Peyer's patch (tissue), 4 donors: ENCODE results near the gene PROM1.

Experiments used
- POLR2A ChIP-seq, 2 donors: fragments of 450-650 bp; IDR thresholded peaks; one replicate each; pipeline ENCODE4 v1.5.1; 2017; ENCODE audit warnings: antibody characterized with exemption in 2 of 2, mild to moderate bottlenecking in 2 of 2, moderate library complexity in 2 of 2
- TF ChIP-seq, protein P1 (sequence below), 6 experiments: fragments of 450-650 bp in 4 of 6; fragments of 200-600 bp in 2 of 6; sonication (generic) in 1 of 6; IDR thresholded peaks; one replicate each; pipeline ENCODE4 v1.5.1; 2017 to 2019; ENCODE audit warnings: antibody characterized with exemption in 6 of 6, mild to moderate bottlenecking in 3 of 6, moderate library complexity in 1 of 6

DNA sequence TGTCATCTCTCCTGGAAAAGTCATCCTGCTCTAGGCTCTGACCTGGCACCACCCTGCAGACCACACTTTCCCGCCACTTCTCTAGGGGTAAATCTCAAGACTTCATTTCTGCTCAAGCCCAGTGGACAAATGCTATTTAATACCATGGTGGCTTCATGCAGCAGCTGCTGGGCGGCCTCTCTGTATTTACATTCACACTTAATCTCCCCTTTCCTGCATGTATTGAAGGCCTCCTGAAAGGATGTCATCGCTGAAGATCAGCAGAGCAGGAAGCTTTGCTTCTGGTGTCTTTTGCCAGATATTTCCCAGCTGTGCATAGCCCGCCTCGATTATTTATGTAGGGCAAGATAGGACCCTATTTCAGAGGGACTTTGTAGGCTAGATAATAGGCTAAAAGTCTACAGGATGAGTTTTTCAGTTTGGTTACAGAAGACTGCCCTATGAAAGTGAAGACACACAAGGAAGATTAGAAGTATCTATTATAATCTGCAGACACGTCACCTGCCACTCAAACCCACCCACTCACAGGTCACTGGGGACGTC lies 17.2 kb downstream of the PROM1 start:
- TF ChIP-seq, protein P1, sequence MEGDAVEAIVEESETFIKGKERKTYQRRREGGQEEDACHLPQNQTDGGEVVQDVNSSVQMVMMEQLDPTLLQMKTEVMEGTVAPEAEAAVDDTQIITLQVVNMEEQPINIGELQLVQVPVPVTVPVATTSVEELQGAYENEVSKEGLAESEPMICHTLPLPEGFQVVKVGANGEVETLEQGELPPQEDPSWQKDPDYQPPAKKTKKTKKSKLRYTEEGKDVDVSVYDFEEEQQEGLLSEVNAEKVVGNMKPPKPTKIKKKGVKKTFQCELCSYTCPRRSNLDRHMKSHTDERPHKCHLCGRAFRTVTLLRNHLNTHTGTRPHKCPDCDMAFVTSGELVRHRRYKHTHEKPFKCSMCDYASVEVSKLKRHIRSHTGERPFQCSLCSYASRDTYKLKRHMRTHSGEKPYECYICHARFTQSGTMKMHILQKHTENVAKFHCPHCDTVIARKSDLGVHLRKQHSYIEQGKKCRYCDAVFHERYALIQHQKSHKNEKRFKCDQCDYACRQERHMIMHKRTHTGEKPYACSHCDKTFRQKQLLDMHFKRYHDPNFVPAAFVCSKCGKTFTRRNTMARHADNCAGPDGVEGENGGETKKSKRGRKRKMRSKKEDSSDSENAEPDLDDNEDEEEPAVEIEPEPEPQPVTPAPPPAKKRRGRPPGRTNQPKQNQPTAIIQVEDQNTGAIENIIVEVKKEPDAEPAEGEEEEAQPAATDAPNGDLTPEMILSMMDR (IDR thresholded peaks at IDR 0.05) = no peak
- TF ChIP-seq POLR2A (IDR thresholded peaks at IDR 0.05) = no peak
